H9 (cell line): ENCODE results near the gene CHD6. TPM values are rescaled to one million over a fixed set of nuclear protein-coding genes. Genes with fewer than 3 reads are reported as not detected.

Experiments used
- DNase-seq: peaks from one replicate; pipeline ENCODE4 v3.0.0-alpha.2; 2017
- H2AFZ ChIP-seq: one replicate; pipeline ENCODE4 v1.6.1; 2013; ENCODE audit warnings: mild to moderate bottlenecking, low read length, control low read depth, moderate library complexity
- H2AK5ac ChIP-seq: 2 replicates; pipeline ENCODE4 v1.6.1; 2013; ENCODE audit warnings: low read length, control low read depth, mixed read lengths; ENCODE audit not compliant: insufficient read length
- H2BK120ac ChIP-seq: one replicate; pipeline ENCODE4 v1.6.1; 2013; ENCODE audit warnings: low read depth, mild to moderate bottlenecking, low read length, control low read depth, inconsistent platforms; ENCODE audit not compliant: poor library complexity, severe bottlenecking
- H2BK12ac ChIP-seq: 2 replicates; pipeline ENCODE4 v1.6.1; 2013; ENCODE audit warnings: low read length, control low read depth, mixed read lengths, low read depth; ENCODE audit not compliant: insufficient read length
- H2BK15ac ChIP-seq: 2 replicates; pipeline ENCODE4 v1.6.1; 2013; ENCODE audit warnings: low read depth, low read length, control low read depth
- H2BK20ac ChIP-seq: one replicate; pipeline ENCODE4 v1.6.1; 2013; ENCODE audit warnings: low read depth, mild to moderate bottlenecking, low read length, control low read depth, inconsistent platforms; ENCODE audit not compliant: poor library complexity, severe bottlenecking
- H2BK5ac ChIP-seq: 2 replicates; pipeline ENCODE4 v1.6.1; 2013; ENCODE audit warnings: low read length, control low read depth, mixed read lengths; ENCODE audit not compliant: insufficient read length
- H3K14ac ChIP-seq: 2 replicates; pipeline ENCODE4 v1.6.1; 2013; ENCODE audit warnings: low read length, control low read depth; ENCODE audit not compliant: insufficient read depth
- H3K18ac ChIP-seq: 2 replicates; pipeline ENCODE4 v1.6.1; 2013; ENCODE audit warnings: low read depth, mild to moderate bottlenecking, mixed read lengths, low read length, control low read depth; ENCODE audit not compliant: insufficient read length
- H3K23ac ChIP-seq: 2 replicates; pipeline ENCODE4 v1.6.1; 2013; ENCODE audit warnings: low read length, control low read depth, mixed read lengths, low read depth; ENCODE audit not compliant: insufficient read length
- H3K23me2 ChIP-seq: 2 replicates; pipeline ENCODE4 v1.6.1; 2013; ENCODE audit warnings: low read depth, mild to moderate bottlenecking, mixed read lengths, low read length, control low read depth; ENCODE audit not compliant: insufficient read length, poor library complexity, severe bottlenecking
- H3K27ac ChIP-seq: 2 replicates; pipeline ENCODE4 v1.5.1; 2013; ENCODE audit warnings: low read length, control low read depth, mixed read lengths, low read depth; ENCODE audit not compliant: insufficient read length
- H3K27me3 ChIP-seq: 2 replicates; pipeline ENCODE4 v1.6.1; 2013; ENCODE audit warnings: low read length, control low read depth, inconsistent platforms; ENCODE audit not compliant: insufficient read depth
- H3K4ac ChIP-seq: 2 replicates; pipeline ENCODE4 v1.6.1; 2013; ENCODE audit warnings: low read depth, mild to moderate bottlenecking, control low read depth, inconsistent platforms, low read length, moderate library complexity
- H3K4me1 ChIP-seq: 2 replicates; pipeline ENCODE4 v1.6.1; 2013; ENCODE audit warnings: low read length, control low read depth, inconsistent platforms; ENCODE audit not compliant: insufficient read depth
- H3K4me2 ChIP-seq: 2 replicates; pipeline ENCODE4 v1.6.1; 2013; ENCODE audit warnings: low read length, control low read depth, mixed read lengths; ENCODE audit not compliant: insufficient read length, insufficient read depth
- H3K56ac ChIP-seq: 2 replicates; pipeline ENCODE4 v1.6.1; 2013; ENCODE audit warnings: low read depth, mild to moderate bottlenecking, mixed read lengths, low read length, control low read depth; ENCODE audit not compliant: insufficient read length
- H3K79me1 ChIP-seq: 2 replicates; pipeline ENCODE4 v1.6.1; 2013; ENCODE audit warnings: low read depth, mild to moderate bottlenecking, moderate library complexity, low read length, control low read depth, inconsistent platforms; ENCODE audit not compliant: insufficient read depth, poor library complexity, severe bottlenecking
- H3K79me2 ChIP-seq: 2 replicates; pipeline ENCODE4 v1.6.1; 2013; ENCODE audit warnings: low read length, control low read depth, inconsistent platforms; ENCODE audit not compliant: insufficient read depth
- H3K9ac ChIP-seq: 2 replicates; pipeline ENCODE4 v1.6.1; 2013; ENCODE audit warnings: low read length, control low read depth, mixed read lengths; ENCODE audit not compliant: insufficient read length; ENCODE audit errors: extremely low read depth
- H3K9me3 ChIP-seq: one replicate; pipeline ENCODE4 v1.6.1; 2013; ENCODE audit warnings: low read depth, low read length, inconsistent platforms; ENCODE audit not compliant: control insufficient read depth
- H3T11ph ChIP-seq: one replicate; pipeline ENCODE4 v1.6.1; 2013; ENCODE audit warnings: mild to moderate bottlenecking, low read length, control low read depth, inconsistent platforms
- H4K20me1 ChIP-seq: one replicate; pipeline ENCODE4 v1.6.1; 2013; ENCODE audit not compliant: control insufficient read depth, insufficient read length, insufficient read depth
- H4K5ac ChIP-seq: 2 replicates; pipeline ENCODE4 v1.6.1; 2013; ENCODE audit warnings: low read depth, mild to moderate bottlenecking, mixed read lengths, low read length, control low read depth; ENCODE audit not compliant: insufficient read length
- H4K8ac ChIP-seq: replicated peaks from 2 replicates; pipeline ENCODE4 v1.6.1; 2013; ENCODE audit warnings: low read length, control low read depth, mixed read lengths, low read depth; ENCODE audit not compliant: insufficient read length
- H4K91ac ChIP-seq: 2 replicates; pipeline ENCODE4 v1.6.1; 2013; ENCODE audit warnings: low read depth, mild to moderate bottlenecking, moderate library complexity, mixed read lengths, low read length, control low read depth; ENCODE audit not compliant: insufficient read length
- H3K27ac Mint-ChIP-seq, 3 experiments: 2 replicates in 2 of 3; 3 replicates in 1 of 3; pipeline ENCODE4 v1.8.0; 2020 to 2021; ENCODE audit warnings: mixed read lengths in 3 of 3, mild to moderate bottlenecking in 1 of 3, moderate library complexity in 1 of 3
- H3K27me3 Mint-ChIP-seq: 2 replicates; pipeline ENCODE4 v1.8.0; 2021; ENCODE audit warnings: low read depth, mild to moderate bottlenecking, moderate library complexity, mixed read lengths
- H3K36me3 Mint-ChIP-seq, 3 experiments: 2 replicates in 2 of 3; 3 replicates in 1 of 3; pipeline ENCODE4 v1.8.0; 2020 to 2021; ENCODE audit warnings: low read depth in 3 of 3, mixed read lengths in 3 of 3; ENCODE audit not compliant: insufficient read depth in 1 of 3
- H3K4me1 Mint-ChIP-seq, 2 experiments: 2 replicates each; pipeline ENCODE4 v1.8.0; 2020; ENCODE audit warnings: mixed read lengths in 2 of 2
- H3K4me3 Mint-ChIP-seq, 2 experiments: 2 replicates in 1 of 2; 3 replicates in 1 of 2; pipeline ENCODE4 v1.8.0; 2020 to 2021; ENCODE audit warnings: mild to moderate bottlenecking in 2 of 2, mixed read lengths in 2 of 2, moderate library complexity in 1 of 2
- H3K9me3 Mint-ChIP-seq, 2 experiments: 2 replicates in 1 of 2; 3 replicates in 1 of 2; pipeline ENCODE4 v1.8.0; 2020; ENCODE audit warnings: mild to moderate bottlenecking in 2 of 2, mixed read lengths in 2 of 2, moderate library complexity in 1 of 2
- CTCF ChIP-seq: fragments of 200-600 bp; sonication (generic); conservative IDR thresholded peaks from 3 replicates; pipeline ENCODE4 v1.8.0; 2021; ENCODE audit warnings: antibody characterized with exemption, mild to moderate bottlenecking
- total RNA-seq: library from RNA; stranded (reverse); gene quantifications from 2 replicates; pipeline ENCODE4 v1.2.1, GENCODE V29; 2021

Gene CHD6
- total RNA-seq, 1 experiment from 2014 or later: 51.5 TPM

- Histone ChIP-seq H3K9me3 (peaks cover 5% of the 10 kb centered on the region), H2AK5ac (no peak overlapping the region), H3K9ac (no peak overlapping the region), H3K4ac (no peak overlapping the region), H2BK15ac (no peak overlapping the region), H3K23me2 (no peaks in the 10 kb centered on the region), H3K27ac (no peak overlapping the region), H2AFZ (no peak overlapping the region), H3K23ac (no peak overlapping the region), H3K14ac (no peak overlapping the region), H2BK5ac (no peak overlapping the region), H2BK20ac (no peak overlapping the region), H4K5ac (no peak overlapping the region), H4K91ac (no peak overlapping the region), H3K79me1 (peaks cover 12% of the 10 kb centered on the region), H3K79me2 (0 out of 2 replicates have a peak, but pooled peaks cover 2% of the 10 kb centered on the region), H3T11ph (no peak overlapping the region), H2BK120ac (no peak overlapping the region), H3K4me1 (no peaks in the 10 kb centered on the region), H3K56ac (no peak overlapping the region), H2BK12ac (no peak overlapping the region), H3K4me2 (no peak overlapping the region), H4K20me1 (no peaks in the 10 kb centered on the region), H4K8ac (no peak overlapping the region), H3K27me3 (no peaks in the 10 kb centered on the region), H3K18ac (no peak overlapping the region)
- Mint-ChIP-seq H3K4me1 (no peaks in the 10 kb centered on the region; a peak in 1 of 4 replicates), H3K36me3 (peaks cover 20 to 40% (median 37%) of the 10 kb centered on the region in 3 experiments), H3K9me3 (peaks cover 13 to 15% of the 10 kb centered on the region in 2 experiments), H3K27ac (0 out of 7 replicates have a peak overlapping the region, but pooled peaks of 1 of the 3 experiments have one; percentile 38), H3K27me3 (no peaks in the 10 kb centered on the region), H3K4me3 (no peak overlapping the region)
- no peak for DNase-seq
- TF ChIP-seq CTCF: no peak
Measured at GRCh38 chr20:41534170-41534569, 84.0 kb downstream of the CHD6 start.
